Lower lobe of right lung (tissue), 2 donors: ENCODE measurements around the gene ARHGEF2. TPM values are rescaled to one million over a fixed set of nuclear protein-coding genes. Genes with fewer than 3 reads are reported as not detected.
"Not testable (repeated sequence)": the region's sequence is repeated elsewhere in the genome, so short reads cannot be mapped to it uniquely, and the experiment has no call there.

ENCODE experiments used
- ATAC-seq, 2 donors: fragments of 200-7000 bp; cut with Tn5 transposase; one replicate each; pipeline ENCODE4 v1.9.1; 2020 to 2022; ENCODE audit warnings: mild to moderate bottlenecking in 2 of 2, moderate library complexity in 2 of 2
- DNase-seq: peaks from one replicate; pipeline ENCODE4 v3.0.0-alpha.2; 2020
- H3K27ac ChIP-seq: fragments of 200-600 bp; one replicate; pipeline ENCODE4 v1.8.0; 2022
- H3K27me3 ChIP-seq: fragments of 200-600 bp; one replicate; pipeline ENCODE4 v1.8.0; 2022; ENCODE audit warnings: low read depth
- H3K36me3 ChIP-seq: fragments of 200-600 bp; one replicate; pipeline ENCODE4 v1.8.0; 2022; ENCODE audit warnings: mild to moderate bottlenecking
- H3K4me1 ChIP-seq: fragments of 200-600 bp; one replicate; pipeline ENCODE4 v1.8.0; 2022
- H3K4me3 ChIP-seq: fragments of 200-600 bp; one replicate; pipeline ENCODE4 v1.8.0; 2022; ENCODE audit warnings: mild to moderate bottlenecking
- H3K9me3 ChIP-seq: fragments of 200-600 bp; one replicate; pipeline ENCODE4 v1.8.0; 2022
- intact Hi-C: fragments of 100-400 bp; cut with DNase I; formaldehyde crosslinking; loops from one replicate; pipeline ENCODE4 v1.11.0; 2022
- total RNA-seq: library from RNA; stranded (reverse); fragmentation: NEBNext Ultra II Directional; extraction: Animal tissue kit (Norgen Biotek cat#: 25700); gene quantifications from one replicate; pipeline ENCODE4 v1.2.1, GENCODE V29; 2021
- TF ChIP-seq, protein P1 (sequence below): fragments of 200-600 bp; IDR thresholded peaks from one replicate; pipeline ENCODE4 v1.8.0; 2022; ENCODE audit warnings: antibody characterized with exemption, mild to moderate bottlenecking
- donor health status: DM: no; HTN: yes; CAD: no; lungs with severe emphysema.

Gene ARHGEF2
- total RNA-seq, 1 donor from 2014 or later: 252 TPM

DNA sequence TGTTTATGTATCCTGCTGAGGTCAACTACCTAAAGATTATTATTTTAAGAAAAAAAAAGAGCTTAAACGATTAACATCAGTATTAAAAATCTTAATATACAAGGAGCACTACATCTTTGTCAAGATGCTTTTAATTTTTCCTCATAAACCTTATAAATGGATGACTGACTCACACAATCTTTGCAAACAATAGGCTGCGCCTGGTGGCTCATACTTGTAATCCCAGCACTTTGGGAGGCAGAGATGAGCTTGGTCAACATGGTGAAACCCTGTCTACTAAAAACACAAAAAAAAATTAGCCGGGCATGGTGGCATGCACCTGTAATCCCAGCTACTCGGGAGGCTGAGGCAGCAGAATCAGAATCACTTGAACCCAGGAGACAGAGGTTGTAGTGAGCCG lies 45.9 kb downstream of the ARHGEF2 start:
- intact Hi-C loops: no loop called here

DNA sequence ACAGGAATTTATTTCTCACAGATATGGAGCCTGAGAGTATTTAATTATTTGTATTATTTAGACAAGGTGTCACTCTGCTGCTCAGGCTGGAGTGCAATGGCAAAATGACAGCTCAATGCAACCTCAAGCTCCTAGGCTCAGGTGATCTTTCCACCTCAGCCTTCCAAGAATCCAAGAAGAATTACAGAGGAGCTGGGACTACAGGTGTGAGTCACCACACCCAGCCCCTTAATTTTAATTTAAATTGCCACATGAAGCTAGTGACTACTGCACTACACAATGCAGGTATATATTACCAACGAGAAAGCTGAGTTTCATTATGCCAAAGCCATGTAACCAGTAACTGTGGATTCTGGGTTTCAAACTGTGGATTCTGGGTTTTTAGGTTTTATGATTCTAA lies 46.3 kb downstream of the ARHGEF2 start:
- Histone ChIP-seq H3K4me3 (peak overlapping the region; percentile 66), H3K4me1 (peaks cover 37% of the 10 kb centered on the region), H3K36me3 (peaks cover 65% of the 10 kb centered on the region), H3K27ac (no peak overlapping the region), H3K9me3 (no peaks in the 10 kb centered on the region), H3K27me3 (no peaks in the 10 kb centered on the region)
- DNase-seq (no peak), ATAC-seq (no peak)
- intact Hi-C loops: no loop called here
- TF ChIP-seq, protein P1, sequence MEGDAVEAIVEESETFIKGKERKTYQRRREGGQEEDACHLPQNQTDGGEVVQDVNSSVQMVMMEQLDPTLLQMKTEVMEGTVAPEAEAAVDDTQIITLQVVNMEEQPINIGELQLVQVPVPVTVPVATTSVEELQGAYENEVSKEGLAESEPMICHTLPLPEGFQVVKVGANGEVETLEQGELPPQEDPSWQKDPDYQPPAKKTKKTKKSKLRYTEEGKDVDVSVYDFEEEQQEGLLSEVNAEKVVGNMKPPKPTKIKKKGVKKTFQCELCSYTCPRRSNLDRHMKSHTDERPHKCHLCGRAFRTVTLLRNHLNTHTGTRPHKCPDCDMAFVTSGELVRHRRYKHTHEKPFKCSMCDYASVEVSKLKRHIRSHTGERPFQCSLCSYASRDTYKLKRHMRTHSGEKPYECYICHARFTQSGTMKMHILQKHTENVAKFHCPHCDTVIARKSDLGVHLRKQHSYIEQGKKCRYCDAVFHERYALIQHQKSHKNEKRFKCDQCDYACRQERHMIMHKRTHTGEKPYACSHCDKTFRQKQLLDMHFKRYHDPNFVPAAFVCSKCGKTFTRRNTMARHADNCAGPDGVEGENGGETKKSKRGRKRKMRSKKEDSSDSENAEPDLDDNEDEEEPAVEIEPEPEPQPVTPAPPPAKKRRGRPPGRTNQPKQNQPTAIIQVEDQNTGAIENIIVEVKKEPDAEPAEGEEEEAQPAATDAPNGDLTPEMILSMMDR: no peak

More for the DNA sequence above, 45.9 kb downstream of the ARHGEF2 start:
- Histone ChIP-seq H3K9me3 (no peaks in the 10 kb centered on the region), H3K27me3 (no peaks in the 10 kb centered on the region), H3K4me1 (peaks cover 37% of the 10 kb centered on the region), H3K27ac (no peak overlapping the region), H3K4me3 (peak overlapping the region; percentile 66), H3K36me3 (peaks cover 61% of the 10 kb centered on the region)
- TF ChIP-seq, protein P1: no peak
- ATAC-seq: no peak
- DNase-seq: no peak

DNA sequence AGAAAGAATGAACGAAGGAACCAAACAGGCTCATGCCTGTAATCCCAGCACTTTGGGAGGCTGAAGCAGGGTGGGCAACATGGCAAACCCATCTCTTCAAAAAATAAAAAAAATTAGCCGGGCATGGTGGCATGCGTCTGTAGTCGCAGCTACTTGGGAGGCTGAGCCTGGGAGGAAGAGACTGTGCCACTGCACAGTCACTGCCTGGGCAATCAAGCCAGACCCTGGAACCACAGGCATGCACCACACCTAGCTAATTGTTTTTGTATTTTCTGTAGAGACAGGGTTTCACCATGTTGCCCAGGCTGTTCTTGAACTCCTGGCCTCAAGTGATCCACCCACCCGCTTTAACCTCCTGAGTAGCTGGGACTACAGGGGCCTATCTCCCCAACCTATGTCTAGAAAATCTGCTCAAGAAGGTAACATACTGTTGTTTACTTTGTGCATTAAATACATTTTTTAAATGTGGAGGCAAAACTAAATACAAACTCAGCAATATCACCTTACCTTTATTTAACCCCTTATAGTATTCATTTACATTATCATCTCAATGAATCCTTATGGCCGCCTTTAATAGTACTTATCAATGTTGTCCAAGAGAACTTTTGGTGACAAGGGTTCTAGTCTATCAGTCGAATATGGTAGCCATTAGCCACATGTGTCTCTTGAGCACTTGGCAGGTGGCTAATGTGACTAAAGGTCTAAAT lies 46.9 kb downstream of the ARHGEF2 start:
- no peak for ATAC-seq
- peaks cover 37% of the 10 kb centered on the region for H3K4me1 ChIP-seq
- TF ChIP-seq, protein P1: no peak
- intact Hi-C loops: no loop called here
- peaks cover 71% of the 10 kb centered on the region for H3K36me3 ChIP-seq
- peak overlapping the region; percentile 66 for H3K4me3 ChIP-seq
- H3K27me3 ChIP-seq: no peaks in the 10 kb centered on the region
- peak; percentile 45 for DNase-seq
- no peaks in the 10 kb centered on the region for H3K9me3 ChIP-seq
- no peak overlapping the region for H3K27ac ChIP-seq

DNA sequence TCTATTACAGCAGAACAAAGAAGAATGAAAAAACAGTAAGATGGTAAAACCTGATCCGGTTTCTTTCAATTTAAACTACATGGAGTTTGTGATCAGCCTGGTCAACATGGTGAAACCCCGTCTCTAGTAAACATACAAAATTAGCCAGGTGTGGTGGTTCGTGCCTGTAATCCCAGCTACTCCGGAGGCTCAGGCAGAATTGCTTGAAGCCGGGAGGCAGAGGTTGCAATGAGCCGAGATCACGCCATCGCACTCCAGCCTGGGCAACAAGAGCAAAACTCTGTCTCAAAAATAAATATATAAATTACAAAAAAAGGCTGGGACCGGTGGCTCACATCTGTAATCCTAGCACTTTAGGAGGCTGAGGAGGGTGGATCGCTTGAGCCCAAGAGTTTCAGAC lies 47.6 kb downstream of the ARHGEF2 start:
- ATAC-seq, intact Hi-C loops, H3K27ac ChIP-seq, H3K9me3 ChIP-seq, H3K27me3 ChIP-seq, DNase-seq: not testable (repeated sequence)
- H3K4me1 ChIP-seq: peaks cover 37% of the 10 kb centered on the region
- H3K4me3 ChIP-seq: peak overlapping the region; percentile 66
- peaks cover 79% of the 10 kb centered on the region for H3K36me3 ChIP-seq

DNA sequence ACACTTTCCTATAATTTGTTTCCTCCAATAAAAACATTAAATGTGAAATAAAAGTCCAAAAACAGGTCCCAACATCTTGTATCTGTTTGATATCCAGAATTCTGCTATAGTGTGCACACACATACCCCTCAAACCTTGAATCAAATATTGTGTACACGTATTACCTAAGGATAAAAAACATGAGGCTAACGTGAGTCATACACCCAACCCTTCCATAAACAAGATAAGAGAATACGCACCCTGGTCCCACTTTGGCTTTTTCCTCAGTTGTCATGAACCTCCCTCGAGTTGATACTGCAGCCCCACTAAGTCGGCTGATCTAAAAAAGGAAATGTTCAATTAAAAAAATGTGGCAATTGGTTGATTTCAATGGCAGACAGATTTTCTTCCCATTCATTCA lies 49.3 kb downstream of the ARHGEF2 start:
- Histone ChIP-seq H3K4me1 (peaks cover 37% of the 10 kb centered on the region), H3K27ac (no peak overlapping the region), H3K9me3 (no peaks in the 10 kb centered on the region), H3K4me3 (no peak overlapping the region), H3K36me3 (peaks cover 96% of the 10 kb centered on the region), H3K27me3 (no peaks in the 10 kb centered on the region)
- ATAC-seq (no peak), DNase-seq (no peak)
- intact Hi-C loops: no loop called here
- TF ChIP-seq, protein P1: no peak

DNA sequence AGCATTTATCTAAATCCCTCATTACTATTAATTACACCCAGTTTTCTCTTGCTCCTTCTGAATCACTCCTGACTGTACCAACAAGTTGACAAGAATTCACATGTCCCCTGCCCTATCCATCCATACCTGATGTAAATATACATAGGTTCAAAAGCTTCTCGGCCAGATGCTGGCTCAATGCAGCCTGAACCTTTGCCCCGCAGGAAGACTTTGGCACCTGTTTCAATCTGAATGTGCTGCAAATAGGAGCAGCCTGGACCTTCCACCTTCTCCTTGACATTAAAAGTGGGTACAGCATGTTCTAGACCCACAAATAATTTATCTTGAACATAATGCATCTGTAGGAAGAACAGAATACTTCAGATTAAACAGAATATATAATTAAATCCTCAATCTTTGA lies 52.8 kb downstream of the ARHGEF2 start:
- H3K27me3 ChIP-seq: no peaks in the 10 kb centered on the region
- intact Hi-C loops: no loop called here
- H3K4me1 ChIP-seq: peaks cover 5% of the 10 kb centered on the region
- no peak for ATAC-seq
- no peak for DNase-seq
- H3K9me3 ChIP-seq: no peaks in the 10 kb centered on the region
- peaks cover 100% of the 10 kb centered on the region for H3K36me3 ChIP-seq
- H3K27ac ChIP-seq: no peak overlapping the region
- TF ChIP-seq, protein P1: no peak
- no peak overlapping the region for H3K4me3 ChIP-seq
